IPS DF 4.7 (cell line): ENCODE results near the gene NMRAL1.

Experiments
- DNase-seq: peaks from one replicate; pipeline ENCODE4 v3.0.0-alpha.2; 2013; ENCODE audit warnings: low spot score; ENCODE audit errors: extremely low read depth

The NMRAL1 gene

DNA sequence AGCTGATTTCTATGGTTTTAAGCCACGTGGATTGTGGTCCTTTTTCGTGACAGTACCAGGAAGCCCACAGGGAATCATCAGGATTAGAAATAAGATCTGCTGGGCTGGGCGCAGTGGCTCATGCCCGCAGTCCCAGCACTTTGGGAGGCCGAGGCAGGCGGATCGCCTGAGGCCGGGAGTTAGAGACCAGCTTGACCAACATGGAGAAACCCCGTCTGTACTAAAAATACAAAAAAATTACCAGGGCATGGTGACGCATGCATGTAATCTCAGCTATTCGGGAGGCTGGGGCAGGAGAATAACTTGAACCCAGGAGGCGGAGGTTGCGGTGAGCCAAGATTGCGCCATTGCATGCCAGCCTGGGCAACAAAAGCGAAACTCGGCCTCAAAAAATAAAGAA, 6.5 kb downstream of the NMRAL1 start:
- DNase-seq = no peak

DNA sequence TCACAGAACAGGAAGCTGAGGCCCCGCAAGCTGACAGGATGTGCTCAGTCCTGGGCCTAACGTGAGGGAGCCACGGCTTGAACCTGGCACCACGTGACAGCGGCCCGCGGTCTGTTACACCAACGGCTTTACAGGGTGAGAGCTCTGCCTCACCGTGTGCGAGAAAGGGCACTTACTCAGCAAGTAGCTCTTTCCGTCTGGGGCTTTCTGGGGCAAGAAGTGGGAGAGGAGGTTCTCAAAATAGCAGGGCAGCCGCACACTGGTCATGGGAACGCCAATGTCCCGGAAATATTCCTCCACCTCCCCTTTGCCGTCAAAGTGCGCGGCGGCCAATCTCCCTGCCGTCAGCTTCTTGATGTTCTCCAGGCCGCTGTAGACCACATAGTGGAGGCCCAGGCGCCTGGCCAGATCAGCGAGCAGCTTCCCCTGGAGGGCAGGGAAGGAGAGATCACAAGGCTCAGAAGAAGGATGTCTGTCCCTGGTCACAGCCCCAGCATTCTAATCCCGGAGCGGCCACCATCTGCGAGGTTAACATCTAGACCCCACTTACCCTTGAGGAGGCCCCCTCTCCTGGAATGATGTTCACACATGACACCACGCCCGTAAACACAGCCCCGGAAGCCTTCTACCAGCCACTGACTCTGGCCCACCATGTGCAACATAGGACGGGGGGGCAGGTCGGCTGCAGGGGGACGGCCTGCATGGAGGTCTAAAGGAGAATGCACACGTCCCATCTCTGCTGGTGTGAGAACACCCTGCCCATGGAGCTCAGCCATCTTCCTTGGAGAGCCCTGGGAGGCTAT, 8.2 kb downstream of the NMRAL1 start:
- no peak for DNase-seq

DNA sequence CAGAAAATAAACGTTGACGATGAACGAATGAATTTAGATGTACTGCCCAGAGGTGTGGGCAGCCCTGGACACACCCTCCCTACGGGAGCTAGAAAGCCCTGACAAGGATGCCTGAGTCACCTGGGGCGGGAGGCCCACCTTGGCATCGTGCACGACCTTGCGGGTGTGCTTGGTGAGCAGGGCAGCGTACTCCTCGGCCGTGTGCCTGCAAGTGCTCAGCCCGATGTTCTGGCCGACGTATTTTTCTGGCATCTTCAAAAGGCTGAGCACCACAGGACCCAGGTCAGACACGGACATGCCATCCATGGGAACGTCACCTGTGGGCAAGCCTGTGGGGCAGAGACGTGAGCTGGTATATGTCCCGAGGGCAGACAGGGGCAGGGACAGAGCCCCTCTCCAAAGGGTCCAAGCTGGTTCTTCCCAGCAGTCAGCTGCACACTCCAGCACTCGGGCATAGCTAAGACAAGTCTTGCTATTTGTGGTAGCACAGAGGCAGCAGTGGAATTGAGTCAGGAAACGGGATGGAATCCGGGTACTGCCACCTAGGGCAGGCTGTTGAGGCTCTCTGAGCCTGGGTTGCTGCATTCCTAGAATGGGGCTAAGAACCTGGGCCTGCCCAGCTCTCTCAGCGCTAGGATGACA, 10.8 kb downstream of the NMRAL1 start:
- DNase-seq = no peak

DNA sequence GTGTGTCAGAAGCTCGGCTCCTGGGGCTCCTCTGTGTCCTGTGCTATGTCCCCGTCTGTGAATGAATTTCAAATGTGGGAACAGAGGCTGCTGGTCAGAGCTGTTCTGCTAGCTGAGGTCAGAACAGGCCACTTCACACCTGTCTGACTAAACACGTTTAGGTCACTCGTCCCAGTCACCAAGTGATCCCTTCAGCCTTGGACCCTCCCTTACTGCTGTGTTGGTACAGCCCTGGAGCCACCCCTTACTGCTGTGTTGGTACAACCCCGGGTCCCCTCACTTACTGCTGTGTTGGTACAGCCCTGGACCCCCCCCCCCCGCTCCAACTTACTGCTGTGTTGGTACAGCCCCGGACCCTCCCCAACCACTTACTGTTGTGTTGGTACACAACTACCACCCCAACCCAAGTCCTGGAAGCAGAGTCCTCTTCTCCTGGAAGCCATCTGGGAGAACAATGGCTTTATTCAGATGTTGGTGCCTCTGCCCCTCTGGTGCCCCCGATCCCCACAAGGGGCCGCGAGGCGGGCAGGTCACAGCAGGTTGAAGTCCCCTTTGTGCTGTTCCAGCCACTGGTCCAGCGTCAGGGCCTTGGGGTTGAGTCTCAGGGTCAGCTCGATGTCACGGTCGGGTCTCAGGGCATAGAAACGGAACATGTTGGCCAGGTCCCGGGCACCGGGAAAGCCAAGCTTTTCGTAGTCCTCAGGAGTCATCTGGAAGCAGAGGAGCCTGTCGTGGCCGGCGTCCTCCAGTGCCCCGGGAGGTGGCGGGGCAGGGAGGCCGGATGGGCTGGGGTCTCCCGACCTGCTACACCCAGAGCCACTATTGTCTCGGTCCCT, 13.0 kb downstream of the NMRAL1 start:
- DNase-seq = no peak

DNA sequence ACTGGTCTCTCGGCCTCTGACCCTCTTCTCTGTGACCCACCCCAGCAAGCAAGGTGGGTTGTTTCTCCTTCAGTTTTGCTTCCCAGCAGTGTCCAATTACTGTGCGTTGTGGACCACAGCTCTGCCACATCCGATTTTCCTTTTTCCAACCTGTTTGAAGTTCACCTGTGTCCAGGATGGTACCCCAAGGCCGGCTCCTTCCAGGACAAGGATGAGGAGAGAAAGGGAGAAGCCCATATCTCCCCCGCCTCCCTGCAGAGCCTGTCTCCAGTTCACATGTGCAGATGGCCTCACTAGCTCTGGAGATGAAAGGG, 13.5 kb downstream of the NMRAL1 start:
- no peak for DNase-seq

DNA sequence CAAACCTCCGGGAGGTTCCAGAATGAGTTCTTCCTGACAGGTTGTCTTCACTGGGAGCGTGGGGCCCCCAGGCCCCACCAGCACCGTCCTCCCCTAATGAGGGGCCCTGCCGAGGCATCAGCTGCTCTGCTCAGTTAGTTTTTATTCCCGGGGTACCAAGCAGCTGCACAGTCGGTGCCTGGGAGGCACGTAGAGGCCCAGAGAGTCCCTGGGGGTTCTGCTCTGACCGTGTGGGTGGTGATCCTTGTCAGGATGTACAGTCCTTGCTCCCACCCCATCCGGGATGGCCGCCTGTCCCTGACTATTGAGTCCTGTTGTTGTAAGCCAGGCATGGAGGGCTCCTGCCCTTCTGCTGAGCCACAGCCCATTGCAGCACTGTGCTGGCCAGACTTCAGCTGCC, 18.5 kb downstream of the NMRAL1 start:
- no peak for DNase-seq

DNA sequence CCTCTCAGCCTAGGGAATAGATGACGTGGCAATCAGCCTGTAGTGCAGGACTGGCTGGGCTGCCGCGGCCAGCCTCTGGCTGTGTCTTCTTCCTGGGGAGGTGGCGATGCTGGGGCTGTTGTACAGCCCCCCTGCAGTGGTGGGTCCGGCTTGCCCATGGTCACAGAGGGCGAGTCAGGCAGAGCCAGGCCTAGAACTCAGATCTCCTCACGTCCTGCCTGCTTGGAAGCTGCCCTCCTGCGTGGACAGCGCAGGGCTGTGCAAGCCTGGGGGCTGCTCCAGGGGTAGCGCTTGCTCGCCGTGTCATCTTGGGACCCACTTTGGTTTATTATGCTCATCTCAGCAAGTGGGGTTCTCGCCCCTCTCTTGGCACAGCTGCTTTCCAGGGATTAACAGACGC, 19.3 kb downstream of the NMRAL1 start:
- no peak for DNase-seq

DNA sequence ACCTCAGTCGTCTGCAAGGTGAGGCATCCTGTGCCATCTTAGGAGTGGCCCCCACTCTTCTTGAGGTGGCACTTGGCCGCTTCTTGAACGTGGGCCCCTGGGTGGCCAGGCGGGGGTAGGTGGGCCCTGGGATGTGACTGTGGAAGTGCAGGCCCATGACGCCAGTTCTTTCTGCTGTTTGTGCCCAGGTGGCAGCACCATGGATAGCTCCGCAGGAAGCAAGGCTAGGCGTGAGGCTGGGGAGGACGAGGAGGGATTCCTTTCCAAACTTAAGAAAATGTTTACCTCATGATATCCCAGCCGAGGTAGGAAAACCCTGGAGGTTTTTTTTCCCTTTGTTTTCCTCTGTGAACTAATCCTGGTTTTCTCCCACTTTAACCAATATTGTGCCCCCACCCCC, 19.8 kb downstream of the NMRAL1 start:
- no peak for DNase-seq

DNA sequence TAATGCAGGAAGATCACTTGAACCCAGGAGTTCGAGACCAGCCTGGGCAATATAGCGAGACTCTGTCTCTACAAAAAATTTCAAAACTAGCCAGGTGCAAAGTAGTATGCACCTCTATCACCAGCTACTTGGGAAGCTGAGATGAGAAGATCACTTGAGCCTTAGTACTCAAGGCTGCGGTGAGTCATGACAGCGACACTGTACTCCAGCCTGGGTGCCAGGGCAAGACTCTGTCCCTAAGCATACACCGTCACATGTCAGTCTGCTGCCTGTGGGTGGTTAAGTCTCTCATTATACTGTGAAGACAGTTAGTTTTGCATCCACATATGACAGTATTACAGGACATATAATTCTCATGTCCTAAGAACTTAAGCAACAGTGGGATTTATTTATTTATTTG, 21.8 kb downstream of the NMRAL1 start:
- DNase-seq = no peak

DNA sequence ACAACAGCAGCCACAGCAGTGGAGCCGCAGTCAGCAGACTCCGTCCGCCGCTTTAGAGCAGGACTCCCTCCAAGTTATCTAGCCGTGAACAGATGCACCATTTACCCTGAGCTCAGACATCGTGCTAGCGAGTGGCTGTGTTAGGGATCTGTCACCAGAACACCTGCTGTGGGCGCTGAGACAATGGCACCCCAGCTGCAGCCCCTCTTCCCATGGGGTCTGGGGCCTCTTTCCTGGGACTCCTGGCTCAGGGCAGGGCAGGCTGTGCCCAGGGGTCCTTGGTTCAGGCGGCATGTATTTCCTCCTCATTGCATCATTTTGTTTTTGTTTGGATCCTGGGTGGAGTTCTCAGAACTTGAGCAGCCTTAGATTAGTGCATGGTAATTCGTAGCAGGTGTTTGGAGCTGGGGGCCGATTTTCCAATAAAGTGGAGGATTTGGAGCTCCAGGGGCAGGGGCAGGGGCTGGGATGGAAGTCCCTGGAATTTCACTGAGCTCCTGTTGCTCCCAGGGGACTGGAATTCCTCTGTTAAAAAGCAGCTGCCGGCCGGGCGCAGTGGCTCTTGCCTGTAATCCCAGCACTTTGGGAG, 23.4 kb downstream of the NMRAL1 start:
- DNase-seq = no peak

DNA sequence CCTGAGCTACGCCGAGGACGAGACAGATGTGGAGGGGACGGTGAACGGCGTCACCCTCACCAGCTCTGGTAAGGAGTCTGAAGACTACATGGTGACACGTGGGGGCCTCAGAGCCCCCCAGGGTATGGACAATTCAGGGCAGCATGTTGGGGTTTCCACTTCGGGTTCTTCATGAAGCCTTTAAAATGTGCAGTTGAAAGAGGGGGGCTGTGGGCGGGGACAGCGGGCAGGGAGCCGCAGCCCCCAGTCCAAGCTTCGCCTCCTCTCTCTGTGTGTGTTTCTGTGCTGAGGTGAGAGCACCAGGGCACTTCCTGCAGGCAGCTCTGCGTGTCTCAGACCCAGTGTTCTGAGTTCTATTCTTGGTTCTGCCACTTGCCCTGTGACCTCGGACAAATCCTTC, 24.0 kb downstream of the NMRAL1 start:
- DNase-seq = no peak

DNA sequence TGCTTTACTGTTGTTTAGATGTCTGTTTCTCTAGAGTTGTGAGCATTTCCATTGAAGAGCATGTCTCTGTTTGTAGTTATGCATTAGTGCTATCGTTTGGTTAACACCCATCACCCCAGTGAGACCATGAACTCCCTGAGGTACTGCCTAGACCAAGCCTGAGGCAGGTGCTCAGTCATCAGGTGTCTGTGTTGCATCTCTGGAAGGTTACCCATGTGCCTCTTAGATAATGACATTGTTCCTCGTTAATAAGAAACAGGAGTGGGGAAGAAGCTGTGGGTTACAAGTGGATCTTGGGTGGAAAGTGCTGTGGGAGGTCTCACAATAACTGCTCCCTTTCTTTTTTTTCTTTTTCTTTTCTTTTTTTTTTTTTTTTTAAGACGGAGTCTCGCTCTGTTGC, 30.4 kb downstream of the NMRAL1 start:
- DNase-seq = no peak

DNA sequence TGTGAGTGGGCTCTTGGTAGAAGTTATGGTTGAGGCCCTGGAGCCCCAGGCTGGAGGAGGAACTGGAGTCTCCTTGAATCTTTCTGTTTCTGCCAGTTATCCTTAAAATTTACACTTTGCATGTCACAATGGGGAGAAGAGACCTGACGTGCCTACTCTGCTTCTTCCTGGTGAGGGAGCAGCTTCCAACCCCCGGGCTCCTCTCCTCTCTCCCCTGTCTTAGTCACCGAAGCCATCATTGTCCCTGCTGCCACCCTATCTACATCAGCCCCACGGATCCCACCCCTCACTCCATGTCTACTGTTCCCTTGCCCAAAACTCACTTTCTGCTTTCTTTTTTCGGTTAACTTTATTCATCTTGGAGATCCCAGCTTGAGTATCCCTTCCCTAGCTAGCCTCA, 31.2 kb downstream of the NMRAL1 start:
- no peak for DNase-seq

DNA sequence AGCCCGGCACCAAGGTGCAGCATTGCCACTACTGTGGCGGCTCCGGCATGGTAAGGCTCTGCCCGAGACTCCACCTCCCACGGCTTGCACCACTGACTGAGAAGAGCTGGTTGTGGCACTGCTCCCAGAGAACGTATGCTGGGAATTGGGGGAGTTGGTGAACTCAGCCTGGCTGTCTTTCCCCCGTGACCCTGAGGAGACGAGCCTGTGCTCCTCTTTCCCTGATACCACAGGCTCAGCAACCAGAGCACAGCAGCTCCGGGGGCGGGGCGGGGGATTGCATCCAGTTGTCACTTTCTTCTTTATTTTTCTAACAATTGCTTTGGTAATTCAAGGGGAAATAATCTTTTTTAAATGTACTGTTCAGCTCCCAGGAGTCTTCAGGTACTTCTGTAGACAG, 32.1 kb downstream of the NMRAL1 start:
- DNase-seq = no peak

DNA sequence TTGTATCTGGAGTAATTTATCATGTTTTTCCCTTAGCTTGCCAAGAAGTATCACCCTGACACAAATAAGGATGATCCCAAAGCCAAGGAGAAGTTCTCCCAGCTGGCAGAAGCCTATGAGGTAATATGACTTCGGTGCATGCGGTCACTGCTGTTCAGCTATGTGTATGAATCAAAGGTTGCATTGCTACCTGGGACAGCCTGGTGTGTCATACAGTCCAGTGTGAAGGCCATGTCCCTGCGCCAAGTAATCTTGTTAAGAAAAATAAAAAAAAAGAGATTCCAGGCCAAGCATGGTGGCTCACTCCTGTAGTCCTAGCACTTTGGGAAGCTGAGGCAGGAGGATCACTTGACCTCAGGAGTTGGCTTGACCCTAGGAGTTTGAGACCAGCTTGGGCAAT, 37.1 kb downstream of the NMRAL1 start:
- DNase-seq = no peak

DNA sequence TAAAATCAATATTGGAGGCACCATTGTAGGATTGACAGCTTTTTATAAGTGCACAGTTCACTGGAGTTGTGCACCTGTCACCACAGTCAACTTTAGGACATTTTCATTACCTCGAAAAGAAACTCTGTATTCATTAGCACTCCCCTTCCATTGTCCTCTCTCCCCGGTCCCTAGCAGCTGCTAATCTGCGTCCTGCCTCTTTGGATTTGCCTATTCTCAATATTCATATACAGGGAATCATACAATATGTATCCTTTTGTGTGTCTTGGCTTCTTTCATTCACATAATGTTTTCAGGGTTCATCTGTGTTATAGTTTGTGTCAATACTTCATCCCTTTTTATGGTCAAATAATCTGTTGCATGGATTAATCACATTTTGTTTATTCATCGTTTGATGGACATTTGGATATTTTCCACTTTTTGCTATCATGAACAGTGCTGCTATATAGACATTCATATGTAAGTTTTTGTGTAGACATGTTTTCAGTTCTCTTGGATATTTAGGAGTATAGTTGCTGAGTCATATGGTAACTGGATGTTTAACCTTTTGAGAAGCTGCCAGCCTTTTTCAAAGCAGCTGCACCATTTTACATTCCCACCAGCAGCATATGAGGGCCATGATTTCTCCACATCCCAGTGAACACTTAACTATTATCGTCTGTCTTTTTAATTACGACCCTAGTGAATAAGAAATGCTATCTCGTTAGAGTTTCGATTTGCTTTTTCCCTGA, 38.9 kb downstream of the NMRAL1 start:
- no peak for DNase-seq

DNA sequence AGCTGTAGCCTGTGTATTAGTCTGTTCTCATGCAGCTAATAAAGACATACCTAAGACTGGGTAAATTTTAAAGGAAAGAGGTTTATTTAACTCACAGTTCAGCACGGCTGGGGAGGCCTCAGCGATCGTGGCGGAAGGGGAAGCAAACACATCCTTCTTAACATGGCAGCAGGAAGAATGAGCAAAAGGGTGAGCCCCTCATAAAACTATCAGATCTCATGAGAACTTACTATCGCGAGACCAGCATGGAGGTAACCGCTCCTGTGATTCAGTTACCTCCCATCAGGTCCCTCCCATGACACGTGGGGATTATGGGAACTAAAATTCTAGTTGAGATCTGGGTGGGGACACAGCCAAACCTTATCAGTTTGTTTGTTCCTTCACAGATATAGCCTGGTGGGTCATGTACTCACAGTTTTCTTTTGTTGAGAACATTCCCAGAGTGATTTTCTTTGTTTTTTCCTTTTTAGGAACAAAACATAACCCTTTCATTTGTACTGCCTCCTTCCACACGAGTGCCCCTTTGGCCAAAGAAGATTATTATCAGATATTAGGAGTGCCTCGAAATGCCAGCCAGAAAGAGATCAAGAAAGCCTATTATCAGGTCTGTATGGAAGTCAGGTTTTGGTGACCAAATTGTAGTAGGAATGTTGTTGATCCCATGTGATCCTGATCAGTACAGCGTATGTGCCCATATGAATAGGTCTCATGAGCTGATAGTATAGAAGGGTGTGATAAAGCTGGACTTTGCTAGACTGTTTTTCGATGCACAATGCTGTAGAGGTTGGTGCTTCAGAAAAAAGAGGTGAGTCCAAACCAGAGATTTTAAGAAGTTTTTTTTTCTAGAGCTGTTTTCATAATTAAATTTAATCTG, 40.3 kb downstream of the NMRAL1 start:
- DNase-seq = no peak

DNA sequence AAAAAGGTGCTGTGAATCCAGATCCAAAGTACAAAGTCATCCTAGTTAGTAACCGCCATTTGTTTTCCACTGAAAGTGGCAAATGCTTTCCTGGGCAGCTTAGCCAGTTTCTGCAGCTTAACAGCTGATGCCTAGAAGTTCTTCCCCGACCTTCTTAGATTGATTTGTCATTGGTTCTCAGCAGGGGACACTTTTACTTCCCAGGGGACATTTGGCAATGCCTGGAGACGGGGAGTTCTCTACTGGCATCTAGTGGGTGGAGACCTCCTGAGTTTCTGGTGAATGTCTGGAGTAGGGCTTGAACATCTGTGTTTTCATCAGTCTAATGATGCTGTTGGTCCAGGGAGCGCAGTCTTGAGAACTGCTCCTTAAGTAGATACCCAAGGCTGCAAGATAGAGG, 41.2 kb downstream of the NMRAL1 start:
- no peak for DNase-seq

DNA sequence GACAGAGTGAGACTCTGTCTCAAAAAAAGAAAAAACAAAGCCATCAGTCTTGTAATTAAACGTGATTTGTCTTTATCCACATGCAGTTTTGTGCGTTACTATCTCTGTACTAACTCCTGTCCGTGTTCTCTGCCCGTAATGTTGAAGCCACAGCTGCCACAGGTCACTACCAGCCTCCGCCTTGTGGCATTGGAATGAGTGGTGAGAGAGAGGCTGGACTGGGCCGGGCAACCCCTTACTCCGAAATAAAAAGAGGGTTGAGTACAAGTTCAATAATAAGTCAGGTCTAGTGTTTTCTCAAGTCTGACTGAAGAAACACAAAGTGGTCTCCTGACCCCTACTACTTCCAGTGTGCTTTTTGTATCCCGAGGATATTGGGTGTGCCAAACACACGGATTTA, 43.4 kb downstream of the NMRAL1 start:
- no peak for DNase-seq

DNA sequence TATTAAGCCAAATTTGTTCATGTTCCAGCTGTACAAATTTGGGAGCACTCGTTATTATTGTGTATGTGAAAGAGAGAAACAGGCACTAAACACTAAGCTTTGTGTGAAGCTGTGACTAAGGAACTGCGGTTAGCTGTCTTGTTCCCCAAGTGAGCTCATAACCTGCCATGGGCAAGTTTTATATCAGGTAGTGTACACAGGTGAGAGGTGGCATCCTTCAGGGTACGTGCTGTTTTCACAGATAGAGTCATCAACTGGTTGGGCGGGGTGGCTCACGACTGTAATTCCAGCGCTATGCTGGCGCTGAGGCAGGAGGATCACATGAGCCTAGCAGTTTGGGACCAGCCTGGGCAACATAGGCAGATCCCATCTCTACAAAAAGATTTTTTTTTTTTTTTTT, 45.9 kb downstream of the NMRAL1 start:
- DNase-seq = no peak
